Activated CD8-positive, alpha-beta memory T cell treated with anti-CD3 and anti-CD28 coated beads, Interleukin-2, amount 50 U/mL, for 24 hours (primary cell): ENCODE results near the gene WNT6.

Experiments used
- DNase-seq: peaks from one replicate; pipeline ENCODE4 v3.0.0-alpha.2; 2020; ENCODE audit errors: extremely low read depth

WNT6 gene

DNA sequence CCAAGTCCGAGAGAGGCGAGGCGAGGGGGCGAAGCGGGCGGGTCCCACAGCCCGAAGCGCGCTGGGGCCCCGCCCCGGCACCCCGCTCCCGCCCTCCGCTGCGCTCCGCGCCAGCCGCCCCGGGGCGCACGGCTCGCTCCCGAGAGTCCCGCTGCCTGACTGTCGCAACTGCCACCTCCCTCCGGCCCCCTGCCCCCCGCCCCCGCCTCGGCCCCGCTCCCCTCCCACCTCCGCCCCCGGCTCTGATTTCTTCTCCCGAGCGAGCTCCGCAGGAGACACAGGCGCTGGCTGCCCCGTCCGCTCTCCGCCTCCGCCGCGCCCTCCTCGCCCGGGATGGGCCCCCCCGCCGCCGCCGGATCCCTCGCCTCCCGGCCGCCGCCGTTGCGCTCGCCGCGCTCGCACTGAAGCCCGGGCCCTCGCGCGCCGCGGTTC is at the start of gene WNT6:
TSS of gene WNT6 (plus strand) at position 250 of the 432 bp plus-strand sequence. CDS start 233 bp downstream, outside the sequence.
- no peak for DNase-seq

- DNase-seq = no peak
Observed at GRCh38 chr2:218810256-218810655, 49.3 kb upstream of the WNT6 start.

GRCh38 chr2:218811382-218811781 is 48.2 kb upstream of the WNT6 start:
- no peak for DNase-seq

DNA sequence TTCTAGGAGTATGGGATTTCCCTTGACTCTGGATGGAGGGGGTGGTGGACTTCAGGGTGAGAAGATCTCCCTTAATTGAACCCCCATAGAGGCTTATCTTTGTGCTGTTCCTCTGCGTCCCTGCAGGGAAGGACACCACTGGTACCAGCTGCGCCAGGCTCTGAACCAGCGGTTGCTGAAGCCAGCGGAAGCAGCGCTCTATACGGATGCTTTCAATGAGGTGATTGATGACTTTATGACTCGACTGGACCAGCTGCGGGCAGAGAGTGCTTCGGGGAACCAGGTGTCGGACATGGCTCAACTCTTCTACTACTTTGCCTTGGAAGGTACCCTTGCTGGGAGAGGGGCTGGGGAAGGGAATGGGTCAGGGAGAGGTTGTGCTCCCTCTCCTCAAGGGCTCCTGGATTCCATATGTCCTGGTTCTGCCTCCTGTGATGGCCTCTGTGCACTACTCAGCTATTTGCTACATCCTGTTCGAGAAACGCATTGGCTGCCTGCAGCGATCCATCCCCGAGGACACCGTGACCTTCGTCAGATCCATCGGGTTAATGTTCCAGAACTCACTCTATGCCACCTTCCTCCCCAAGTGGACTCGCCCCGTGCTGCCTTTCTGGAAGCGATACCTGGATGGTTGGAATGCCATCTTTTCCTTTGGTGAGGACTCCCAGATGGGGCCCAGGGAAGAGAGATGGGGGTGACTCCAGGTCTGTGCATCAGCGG is 47.3 kb upstream of the WNT6 start:
- DNase-seq = no peak

GRCh38 chr2:218812861-218813260 is 46.7 kb upstream of the WNT6 start:
- no peak for DNase-seq

- DNase-seq = no peak
Observed at GRCh38 chr2:218813771-218814460, 45.7 kb upstream of the WNT6 start.

DNA sequence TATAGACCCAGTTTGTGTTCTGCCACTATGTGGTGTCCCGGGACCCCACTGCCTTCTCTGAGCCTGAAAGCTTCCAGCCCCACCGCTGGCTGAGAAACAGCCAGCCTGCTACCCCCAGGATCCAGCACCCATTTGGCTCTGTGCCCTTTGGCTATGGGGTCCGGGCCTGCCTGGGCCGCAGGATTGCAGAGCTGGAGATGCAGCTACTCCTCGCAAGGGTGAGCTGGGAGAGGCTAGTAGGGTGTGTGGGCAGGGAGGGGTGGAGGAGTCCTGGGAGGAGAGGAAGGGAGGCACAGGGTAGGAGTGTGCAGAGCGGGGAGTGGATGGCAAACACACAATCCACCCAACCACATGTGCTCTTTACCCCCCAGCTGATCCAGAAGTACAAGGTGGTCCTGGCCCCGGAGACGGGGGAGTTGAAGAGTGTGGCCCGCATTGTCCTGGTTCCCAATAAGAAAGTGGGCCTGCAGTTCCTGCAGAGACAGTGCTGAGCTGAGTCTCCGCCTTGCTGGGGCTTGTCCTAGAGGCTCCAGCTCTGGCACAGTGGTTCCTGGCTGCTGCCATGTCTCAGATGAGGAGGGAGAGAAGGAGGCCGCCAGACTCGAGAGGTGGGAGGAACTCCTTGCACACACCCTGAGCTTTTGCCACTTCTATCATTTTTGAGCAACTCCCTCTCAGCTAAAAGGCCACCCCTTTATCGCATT is 44.9 kb upstream of the WNT6 start:
- no peak for DNase-seq

DNA sequence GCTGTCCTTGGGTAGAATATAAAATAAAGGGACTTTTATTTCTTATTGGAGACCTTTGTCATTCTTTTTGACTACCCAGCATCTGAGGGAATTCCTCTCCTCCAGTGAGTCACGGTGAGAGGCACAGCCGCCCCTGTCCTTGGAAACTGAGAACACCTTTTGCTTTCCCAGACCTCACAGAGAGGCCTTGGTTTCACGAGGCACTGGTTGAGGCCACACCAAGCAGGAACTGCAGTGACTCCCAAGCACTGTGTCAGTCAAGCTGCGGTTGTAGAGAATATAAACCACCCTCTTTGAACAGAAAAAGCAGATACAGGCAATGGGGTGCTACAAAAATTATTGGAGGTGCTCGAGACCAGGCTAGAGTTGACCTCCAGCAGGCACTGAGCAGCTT is 44.4 kb upstream of the WNT6 start:
- DNase-seq = no peak

- no peak for DNase-seq
Observed at GRCh38 chr2:218815649-218816048, 44.0 kb upstream of the WNT6 start.

- no peak for DNase-seq
Observed at GRCh38 chr2:218816561-218817011, 43.0 kb upstream of the WNT6 start.

GRCh38 chr2:218819093-218819492 is 40.5 kb upstream of the WNT6 start:
- no peak for DNase-seq

- DNase-seq = no peak
Observed at GRCh38 chr2:218820746-218821369, 38.7 kb upstream of the WNT6 start.

GRCh38 chr2:218821605-218822211 is 37.9 kb upstream of the WNT6 start:
- no peak for DNase-seq

DNA sequence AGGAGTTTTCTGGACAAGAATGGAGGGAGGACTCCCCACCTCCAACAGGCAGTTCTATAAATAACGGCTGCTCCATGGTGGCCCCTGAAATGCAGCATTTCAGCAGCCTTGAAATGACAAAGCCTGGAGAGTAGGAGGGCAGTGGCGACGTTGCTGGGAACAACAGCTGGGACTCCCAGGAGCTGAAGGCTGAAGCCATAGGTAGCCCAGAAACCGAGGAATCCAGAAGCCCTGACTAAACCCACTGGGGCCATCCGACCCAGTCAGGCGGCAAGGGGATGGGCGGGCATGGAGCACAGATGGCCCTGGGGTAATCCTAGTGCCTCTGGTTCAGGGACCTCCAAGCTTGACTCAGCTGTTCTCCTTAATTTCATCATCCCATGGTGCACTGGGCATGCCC is 37.0 kb upstream of the WNT6 start:
- DNase-seq = no peak

- DNase-seq = no peak
Observed at GRCh38 chr2:218823196-218823855, 36.3 kb upstream of the WNT6 start.

DNA sequence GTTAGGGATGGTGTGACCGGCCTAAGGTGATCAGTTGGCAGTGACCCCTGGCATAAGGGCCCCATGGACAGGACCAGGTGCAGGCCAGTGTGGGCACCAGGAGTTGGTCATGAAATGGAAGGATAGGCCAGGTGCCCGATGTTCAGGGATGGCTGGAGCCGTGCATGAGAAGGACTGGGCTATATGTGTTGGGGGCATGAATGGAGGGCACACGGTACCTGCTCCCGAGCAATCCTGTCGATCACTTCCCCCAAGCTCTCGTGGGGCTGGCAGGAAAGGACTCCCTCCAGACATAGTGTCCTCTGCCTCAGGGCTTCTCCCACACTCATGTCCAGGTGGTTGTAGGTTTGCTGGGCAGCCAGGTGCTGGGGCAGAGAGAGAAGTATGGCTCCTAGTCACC is 35.6 kb upstream of the WNT6 start:
- no peak for DNase-seq

- no peak for DNase-seq
Observed at GRCh38 chr2:218826791-218827190, 32.8 kb upstream of the WNT6 start.

GRCh38 chr2:218827701-218828476 is 31.7 kb upstream of the WNT6 start:
- DNase-seq = no peak

DNA sequence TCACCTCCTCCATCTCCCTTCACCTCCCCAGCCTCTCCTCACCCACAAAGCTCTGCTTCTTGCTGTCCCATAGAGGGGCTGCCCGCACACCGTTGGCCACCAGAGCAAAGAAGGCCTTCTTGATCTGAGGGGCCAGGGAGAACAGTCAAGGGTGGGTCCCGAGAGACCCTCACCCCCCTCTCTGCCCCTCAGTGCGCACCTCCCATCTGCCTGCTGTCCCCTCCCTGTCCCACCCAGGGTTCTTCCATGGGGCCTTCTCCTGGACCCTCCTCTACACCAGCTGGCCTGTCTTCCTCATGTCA is 31.2 kb upstream of the WNT6 start:
- DNase-seq = no peak

- no peak for DNase-seq
Observed at GRCh38 chr2:218829868-218830451, 29.6 kb upstream of the WNT6 start.
